DOHH2 (cell line): Measurements from ENCODE around the gene PLEKHM3.

Experiments used
- H3F3A ChIP-seq: fragments of 200-600 bp; sonication (generic), shearing (Covaris generic); 2 replicates; pipeline ENCODE4 v1.6.0; 2016; ENCODE audit warnings: antibody characterized with exemption, mild to moderate bottlenecking; ENCODE audit not compliant: control insufficient read depth, insufficient read depth
- H3K27ac ChIP-seq: fragments of 200-600 bp; sonication (generic); 2 replicates; pipeline ENCODE4 v1.5.1; 2014; ENCODE audit warnings: low read depth, mild to moderate bottlenecking, low read length, moderate library complexity
- H3K27me3 ChIP-seq: fragments of 200-600 bp; sonication (generic); 2 replicates; pipeline ENCODE4 v1.6.1; 2014; ENCODE audit warnings: mild to moderate bottlenecking, low read length, mixed read lengths; ENCODE audit not compliant: control insufficient read depth
- H3K36me3 ChIP-seq: fragments of 200-600 bp; sonication (generic); 2 replicates; pipeline ENCODE4 v1.6.1; 2014; ENCODE audit warnings: mild to moderate bottlenecking, low read length, moderate library complexity, mixed read lengths; ENCODE audit not compliant: control insufficient read depth
- H3K4me1 ChIP-seq: fragments of 200-600 bp; sonication (generic); 2 replicates; pipeline ENCODE4 v1.6.1; 2014; ENCODE audit warnings: mild to moderate bottlenecking, low read length, mixed read lengths; ENCODE audit not compliant: control insufficient read depth
- H3K4me2 ChIP-seq: fragments of 200-600 bp; sonication (generic); 2 replicates; pipeline ENCODE4 v1.6.0; 2014; ENCODE audit warnings: mild to moderate bottlenecking, low read length, moderate library complexity
- H3K4me3 ChIP-seq: fragments of 200-600 bp; sonication (generic); 2 replicates; pipeline ENCODE4 v1.5.1; 2014; ENCODE audit warnings: mild to moderate bottlenecking, low read length, mixed read lengths
- H3K79me2 ChIP-seq: fragments of 200-600 bp; sonication (generic); 2 replicates; pipeline ENCODE4 v1.6.1; 2014; ENCODE audit warnings: mild to moderate bottlenecking, low read length, mixed read lengths; ENCODE audit not compliant: control insufficient read depth
- H3K9me2 ChIP-seq: fragments of 200-600 bp; sonication (generic); replicated peaks from 2 replicates; pipeline ENCODE4 v1.6.1; 2014; ENCODE audit warnings: mild to moderate bottlenecking, low read length, mixed read lengths; ENCODE audit not compliant: control insufficient read depth
- H3K9me3 ChIP-seq: fragments of 200-600 bp; sonication (generic); 2 replicates; pipeline ENCODE4 v1.6.1; 2014; ENCODE audit warnings: antibody characterized with exemption, low read length, mixed read lengths; ENCODE audit not compliant: control insufficient read depth, insufficient read depth
- H4K20me1 ChIP-seq: fragments of 200-600 bp; sonication (generic); 2 replicates; pipeline ENCODE4 v1.6.0; 2014; ENCODE audit warnings: low read depth, mild to moderate bottlenecking, antibody characterized with exemption, low read length, moderate library complexity; ENCODE audit not compliant: control insufficient read depth, insufficient read depth
- CTCF ChIP-seq: fragments of 200-600 bp; sonication (generic); IDR thresholded peaks from one replicate; pipeline ENCODE4 v1.5.1; 2014; ENCODE audit warnings: antibody characterized with exemption, mild to moderate bottlenecking, low read depth, low read length; ENCODE audit not compliant: poor library complexity, severe bottlenecking
- EZH2phosphoT487 ChIP-seq: fragments of 200-600 bp; sonication (generic); IDR thresholded peaks from 2 replicates; pipeline ENCODE4 v1.6.1; 2017; ENCODE audit warnings: borderline replicate concordance, mild to moderate bottlenecking, antibody characterized with exemption, low read length, moderate library complexity, mixed read lengths

The PLEKHM3 gene

GRCh38 chr2:208036357-208036756 is 11.0 kb upstream of the PLEKHM3 start:
- Histone ChIP-seq H3K9me2 (no peaks in the 10 kb centered on the region), H3K79me2 (no peaks in the 10 kb centered on the region), H3K4me1 (no peaks in the 10 kb centered on the region), H3K27ac (no peak overlapping the region), H3K27me3 (peaks cover 1% of the 10 kb centered on the region), H3K9me3 (no peaks in the 10 kb centered on the region), H4K20me1 (no peaks in the 10 kb centered on the region), H3K4me3 (no peak overlapping the region), H3F3A (no peaks in the 10 kb centered on the region), H3K36me3 (no peaks in the 10 kb centered on the region), H3K4me2 (no peak overlapping the region)
- TF ChIP-seq EZH2phosphoT487: no peak

GRCh38 chr2:208034503-208035140 is 9.3 kb upstream of the PLEKHM3 start:
- Histone ChIP-seq H3K4me3 (no peak overlapping the region), H3K9me2 (no peaks in the 10 kb centered on the region), H3F3A (no peaks in the 10 kb centered on the region), H4K20me1 (no peaks in the 10 kb centered on the region), H3K9me3 (no peaks in the 10 kb centered on the region), H3K36me3 (no peaks in the 10 kb centered on the region), H3K4me2 (no peak overlapping the region), H3K79me2 (no peaks in the 10 kb centered on the region), H3K27me3 (peaks cover 9% of the 10 kb centered on the region), H3K4me1 (no peaks in the 10 kb centered on the region), H3K27ac (no peak overlapping the region)
- TF ChIP-seq CTCF (no peak), EZH2phosphoT487 (no peak)

- Histone ChIP-seq H3K36me3 (no peaks in the 10 kb centered on the region), H3K27ac (no peak overlapping the region), H3K4me1 (no peaks in the 10 kb centered on the region), H3K9me2 (no peaks in the 10 kb centered on the region), H3K9me3 (no peaks in the 10 kb centered on the region), H4K20me1 (no peaks in the 10 kb centered on the region), H3K79me2 (no peaks in the 10 kb centered on the region), H3K27me3 (peaks cover 9% of the 10 kb centered on the region), H3K4me2 (no peak overlapping the region), H3K4me3 (no peak overlapping the region), H3F3A (no peaks in the 10 kb centered on the region)
- TF ChIP-seq CTCF (peak; percentile 58), EZH2phosphoT487 (no peak)
Measured at GRCh38 chr2:208033701-208034502, 8.6 kb upstream of the PLEKHM3 start.

GRCh38 chr2:208031608-208032019 is 6.3 kb upstream of the PLEKHM3 start:
- H3K4me3 ChIP-seq: no peak overlapping the region
- no peaks in the 10 kb centered on the region for H3K36me3 ChIP-seq
- no peaks in the 10 kb centered on the region for H3K9me3 ChIP-seq
- no peaks in the 10 kb centered on the region for H3K9me2 ChIP-seq
- no peak for TF ChIP-seq EZH2phosphoT487
- no peak for TF ChIP-seq CTCF
- H3K4me2 ChIP-seq: no peak overlapping the region
- H3K27ac ChIP-seq: no peak overlapping the region
- H3K79me2 ChIP-seq: no peaks in the 10 kb centered on the region
- H3F3A ChIP-seq: no peaks in the 10 kb centered on the region
- H4K20me1 ChIP-seq: no peaks in the 10 kb centered on the region
- H3K27me3 ChIP-seq: peaks cover 9% of the 10 kb centered on the region
- no peaks in the 10 kb centered on the region for H3K4me1 ChIP-seq
